Ovary (tissue), 3 donors: Measurements from ENCODE around the gene GNA14.

Experiments
- POLR2A ChIP-seq: fragments of 450-650 bp; IDR thresholded peaks from one replicate; pipeline ENCODE4 v1.6.1; 2017; ENCODE audit warnings: antibody characterized with exemption, mild to moderate bottlenecking, moderate library complexity
- TF ChIP-seq, protein P1 (sequence below), 3 donors: fragments of 450-650 bp in 2 of 3; fragments of 200-600 bp in 1 of 3; IDR thresholded peaks; one replicate each; pipeline versions ENCODE4 v1.5.1 to v1.8.0; 2016 to 2022; ENCODE audit warnings: antibody characterized with exemption in 3 of 3, mild to moderate bottlenecking in 1 of 3
- donor health status: DM: no; HTN: no; CAD: no.

DNA sequence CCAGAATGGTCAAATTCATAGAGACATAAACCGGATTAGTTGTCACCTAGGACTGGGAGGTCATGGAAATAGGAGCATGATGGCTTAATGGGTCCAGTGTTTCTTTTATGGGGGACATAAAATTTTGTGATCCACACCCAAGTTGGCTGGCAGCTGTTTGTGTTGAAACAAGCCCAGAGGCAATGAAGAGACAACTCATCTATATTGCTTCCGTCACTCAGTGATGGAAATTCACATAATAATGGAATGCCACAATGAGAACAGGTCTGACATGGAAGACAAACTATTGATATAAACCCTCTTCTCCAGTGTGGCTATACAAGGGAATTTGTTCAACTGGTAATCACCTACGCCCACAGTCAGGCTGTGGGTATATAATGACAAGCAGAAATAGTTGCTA is 173.2 kb downstream of the GNA14 start:
- TF ChIP-seq POLR2A, result no peak
- TF ChIP-seq, protein P1, sequence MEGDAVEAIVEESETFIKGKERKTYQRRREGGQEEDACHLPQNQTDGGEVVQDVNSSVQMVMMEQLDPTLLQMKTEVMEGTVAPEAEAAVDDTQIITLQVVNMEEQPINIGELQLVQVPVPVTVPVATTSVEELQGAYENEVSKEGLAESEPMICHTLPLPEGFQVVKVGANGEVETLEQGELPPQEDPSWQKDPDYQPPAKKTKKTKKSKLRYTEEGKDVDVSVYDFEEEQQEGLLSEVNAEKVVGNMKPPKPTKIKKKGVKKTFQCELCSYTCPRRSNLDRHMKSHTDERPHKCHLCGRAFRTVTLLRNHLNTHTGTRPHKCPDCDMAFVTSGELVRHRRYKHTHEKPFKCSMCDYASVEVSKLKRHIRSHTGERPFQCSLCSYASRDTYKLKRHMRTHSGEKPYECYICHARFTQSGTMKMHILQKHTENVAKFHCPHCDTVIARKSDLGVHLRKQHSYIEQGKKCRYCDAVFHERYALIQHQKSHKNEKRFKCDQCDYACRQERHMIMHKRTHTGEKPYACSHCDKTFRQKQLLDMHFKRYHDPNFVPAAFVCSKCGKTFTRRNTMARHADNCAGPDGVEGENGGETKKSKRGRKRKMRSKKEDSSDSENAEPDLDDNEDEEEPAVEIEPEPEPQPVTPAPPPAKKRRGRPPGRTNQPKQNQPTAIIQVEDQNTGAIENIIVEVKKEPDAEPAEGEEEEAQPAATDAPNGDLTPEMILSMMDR (IDR thresholded peaks at IDR 0.05), result no peak
